ENCODE results near the gene ZNF469.

The ZNF469 gene

DNA sequence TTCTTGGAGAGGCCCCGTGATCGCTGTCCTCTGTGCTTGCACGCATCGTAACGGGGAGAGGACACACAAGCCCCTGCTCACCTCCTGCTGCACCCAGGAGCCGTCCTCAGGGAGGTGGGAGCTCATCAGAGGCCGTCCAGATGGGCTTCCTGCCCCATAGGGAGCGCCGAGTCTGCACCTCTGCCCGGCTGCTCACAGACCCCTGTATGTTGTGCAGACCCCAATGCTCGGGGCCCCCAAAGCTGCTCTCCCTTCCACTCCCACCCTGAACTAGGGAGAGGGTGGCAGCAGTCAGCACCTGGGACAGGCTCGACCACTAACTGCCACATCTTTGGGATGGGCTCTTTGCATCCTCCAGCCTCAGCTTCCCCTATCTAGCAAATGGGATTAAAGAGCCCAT, 4.4 kb upstream of the ZNF469 start:
- no peak for DNase-seq (ENCODE audit: low read depth)
- TF ChIP-seq, protein P1, sequence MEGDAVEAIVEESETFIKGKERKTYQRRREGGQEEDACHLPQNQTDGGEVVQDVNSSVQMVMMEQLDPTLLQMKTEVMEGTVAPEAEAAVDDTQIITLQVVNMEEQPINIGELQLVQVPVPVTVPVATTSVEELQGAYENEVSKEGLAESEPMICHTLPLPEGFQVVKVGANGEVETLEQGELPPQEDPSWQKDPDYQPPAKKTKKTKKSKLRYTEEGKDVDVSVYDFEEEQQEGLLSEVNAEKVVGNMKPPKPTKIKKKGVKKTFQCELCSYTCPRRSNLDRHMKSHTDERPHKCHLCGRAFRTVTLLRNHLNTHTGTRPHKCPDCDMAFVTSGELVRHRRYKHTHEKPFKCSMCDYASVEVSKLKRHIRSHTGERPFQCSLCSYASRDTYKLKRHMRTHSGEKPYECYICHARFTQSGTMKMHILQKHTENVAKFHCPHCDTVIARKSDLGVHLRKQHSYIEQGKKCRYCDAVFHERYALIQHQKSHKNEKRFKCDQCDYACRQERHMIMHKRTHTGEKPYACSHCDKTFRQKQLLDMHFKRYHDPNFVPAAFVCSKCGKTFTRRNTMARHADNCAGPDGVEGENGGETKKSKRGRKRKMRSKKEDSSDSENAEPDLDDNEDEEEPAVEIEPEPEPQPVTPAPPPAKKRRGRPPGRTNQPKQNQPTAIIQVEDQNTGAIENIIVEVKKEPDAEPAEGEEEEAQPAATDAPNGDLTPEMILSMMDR (conservative IDR thresholded peaks at IDR 0.05; ENCODE audit: control insufficient read depth, insufficient read depth, low read depth, low read length), result no peak

GRCh38 chr16:88378836-88379693, 3.7 kb upstream of the ZNF469 start:
- TF ChIP-seq, protein P1 (conservative IDR thresholded peaks at IDR 0.05; ENCODE audit: control insufficient read depth, insufficient read depth, low read depth, low read length), result no peak
- no peak overlapping the region for H3K4me3 ChIP-seq (ENCODE audit: control insufficient read depth, low read depth, low read length)
- no peak for DNase-seq (ENCODE audit: low read depth)

More for the DNA sequence above, 4.4 kb upstream of the ZNF469 start:
- H3K4me3 ChIP-seq (ENCODE audit: control insufficient read depth, low read depth, low read length), result no peak overlapping the region

DNA sequence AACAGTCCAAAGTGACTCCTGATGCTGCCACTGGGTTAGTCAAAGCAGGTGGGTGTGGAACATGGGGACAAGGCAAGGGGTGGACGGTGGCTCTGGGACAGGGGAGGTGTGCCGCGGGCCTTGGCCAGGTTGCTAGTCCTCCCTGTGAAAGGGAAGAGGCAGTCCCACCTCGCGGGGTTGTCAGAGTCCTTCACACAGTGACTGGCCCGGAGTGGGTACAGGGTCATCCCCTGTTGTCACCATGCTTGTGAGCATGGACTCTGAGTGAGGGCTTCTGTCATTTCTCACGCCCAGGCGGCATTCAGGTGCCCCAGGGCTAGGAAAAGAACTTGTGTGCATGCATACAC, 3.1 kb upstream of the ZNF469 start:
- H3K4me3 ChIP-seq (ENCODE audit: control insufficient read depth, low read depth, low read length), result no peak overlapping the region
- TF ChIP-seq, protein P1 (conservative IDR thresholded peaks at IDR 0.05; ENCODE audit: control insufficient read depth, insufficient read depth, low read depth, low read length), result no peak
- DNase-seq (ENCODE audit: low read depth), result no peak

- TF ChIP-seq, protein P1 (conservative IDR thresholded peaks at IDR 0.05; ENCODE audit: control insufficient read depth, insufficient read depth, low read depth, low read length), result no peak
- no peak overlapping the region for H3K4me3 ChIP-seq (ENCODE audit: control insufficient read depth, low read depth, low read length)
- no peak for DNase-seq (ENCODE audit: low read depth)
Observed at GRCh38 chr16:88380099-88380498, 2.7 kb upstream of the ZNF469 start.

- H3K4me3 ChIP-seq (ENCODE audit: control insufficient read depth, low read depth, low read length), result no peak overlapping the region
- TF ChIP-seq, protein P1 (conservative IDR thresholded peaks at IDR 0.05; ENCODE audit: control insufficient read depth, insufficient read depth, low read depth, low read length), result no peak
- no peak for DNase-seq (ENCODE audit: low read depth)
Observed at GRCh38 chr16:88380619-88381018, 2.1 kb upstream of the ZNF469 start.

GRCh38 chr16:88381820-88382451, 823 bp upstream of the ZNF469 start:
- no peak overlapping the region for H3K4me3 ChIP-seq (ENCODE audit: control insufficient read depth, low read depth, low read length)
- no peak for DNase-seq (ENCODE audit: low read depth)
- TF ChIP-seq, protein P1 (conservative IDR thresholded peaks at IDR 0.05; ENCODE audit: control insufficient read depth, insufficient read depth, low read depth, low read length), result no peak

All from fibroblast of mammary gland (primary cell).